ENCODE measurements around the gene FKBP8.

GRCh38 chr19:18494267-18494607 lies 49.1 kb downstream of the FKBP8 start:
- TF ChIP-seq YY1 (IDR thresholded peaks at IDR 0.05; ENCODE audit: low read depth) (no peak), REST (IDR thresholded peaks at IDR 0.05; ENCODE audit: low read depth) (no peak), TAF1 (IDR thresholded peaks at IDR 0.05; ENCODE audit: low read depth) (no peak), NFIC (IDR thresholded peaks at IDR 0.05) (no peak), CREB1 (IDR thresholded peaks at IDR 0.05; ENCODE audit: low read depth) (no peak), CEBPB (IDR thresholded peaks at IDR 0.05) (no peak), MAX (IDR thresholded peaks at IDR 0.05) (no peak), RAD21 (IDR thresholded peaks at IDR 0.05; ENCODE audit: low read depth) (no peak), FOXM1 (IDR thresholded peaks at IDR 0.05; ENCODE audit: borderline replicate concordance, low read depth) (no peak), EP300 (IDR thresholded peaks at IDR 0.05; ENCODE audit: borderline replicate concordance) (no peak), TCF12 (IDR thresholded peaks at IDR 0.05; ENCODE audit: low read depth) (no peak), USF1 (IDR thresholded peaks at IDR 0.05) (no peak), ZBTB7A (IDR thresholded peaks at IDR 0.05; ENCODE audit: low read depth) (no peak)

Measured in Ishikawa (cell line).